K562 (cell line): ENCODE results near the gene FRG2C. TPM values are rescaled to one million over a fixed set of nuclear protein-coding genes. Genes with fewer than 3 reads are reported as not detected.
"Not testable (repeated sequence)": the region's sequence is repeated elsewhere in the genome, so short reads cannot be mapped to it uniquely, and the experiment has no call there.

Experiments used
- ATAC-seq: fragments of 200-7000 bp; cut with Tn5 transposase; 3 replicates; pipeline ENCODE4 v1.9.1; 2020; ENCODE audit warnings: moderate library complexity
- BruUV-seq: library from RNA; stranded (reverse); fragments of 400-500 nt; replicated peaks from 2 replicates; lab custom pipeline; 2021; lab: Mats Ljungman, UMichigan
- CTCF ChIA-PET: fragments of 300-600 bp; formaldehyde crosslinking; extraction: SDS; loops from one replicate; lab custom pipeline; 2021; ENCODE audit warnings: low intra/inter-chr PET ratio; lab: Yijun Ruan, JAX
- POLR2A ChIA-PET: fragments of 300-600, 350-650 bp; sonication (Branson Sonifier 250); formaldehyde crosslinking; extraction: SDS; loops from one replicate; lab custom pipeline; 2021; ENCODE audit warnings: antibody characterized with exemption, inconsistent platforms; lab: Yijun Ruan, JAX
- DNase-seq, 4 experiments: peaks; one replicate each; pipeline versions ENCODE4 v3.0.0 to v3.0.0-alpha.2; 2011 to 2018; ENCODE audit warnings: low spot score in 3 of 4, mixed read lengths in 3 of 4; ENCODE audit errors: extremely low read depth in 1 of 4
- FAIRE-seq: peaks from 2 replicates; lab custom pipeline; 2011; peaks lifted over from hg19 to GRCh38; lab: Jason Lieb, UNC
- H2AFZ ChIP-seq: 2 replicates; pipeline ENCODE4 v1.6.0; 2011; ENCODE audit warnings: low read depth, low read length, control low read depth, inconsistent platforms
- H3K27ac ChIP-seq: fragments of 200-600 bp; 3 replicates; pipeline ENCODE4 v1.8.0; 2011; ENCODE audit warnings: low read depth, mild to moderate bottlenecking, control low read depth, inconsistent platforms, low read length, moderate library complexity, mixed read lengths; ENCODE audit errors: extremely low read depth
- H3K27me3 ChIP-seq, 2 experiments: fragments of 300-600 bp in 1 of 2; 2 replicates in 1 of 2; 3 replicates in 1 of 2; pipeline versions ENCODE4 v1.6.0 to v1.8.0; 2011; ENCODE audit warnings: inconsistent platforms in 2 of 2, low read length in 2 of 2, mild to moderate bottlenecking in 1 of 2, mixed read lengths in 1 of 2, moderate library complexity in 1 of 2; ENCODE audit not compliant: control insufficient read depth in 2 of 2, insufficient read depth in 2 of 2
- H3K36me3 ChIP-seq: fragments of 300-600 bp; 3 replicates; pipeline ENCODE4 v1.8.0; 2011; ENCODE audit warnings: mild to moderate bottlenecking, low read length, inconsistent platforms; ENCODE audit not compliant: control insufficient read depth, insufficient read depth
- H3K4me1 ChIP-seq, 2 experiments: fragments of 200-600 bp in 1 of 2; replicated peaks in 1 of 2; 2 replicates in 1 of 2; 3 replicates in 1 of 2; pipeline versions ENCODE4 v1.5.1 to v1.8.0; 2011; ENCODE audit warnings: inconsistent platforms in 2 of 2, low read length in 2 of 2, mild to moderate bottlenecking in 1 of 2, mixed read lengths in 1 of 2, moderate library complexity in 1 of 2; ENCODE audit not compliant: control insufficient read depth in 2 of 2, insufficient read depth in 2 of 2
- H3K4me2 ChIP-seq: 2 replicates; pipeline ENCODE4 v1.6.1; 2011; ENCODE audit warnings: low read length, control low read depth, inconsistent platforms, mixed read lengths; ENCODE audit not compliant: insufficient read depth
- H3K4me3 ChIP-seq: fragments of 200-600 bp; sonication (generic), shearing (Covaris generic); 2 replicates; pipeline ENCODE4 v1.5.1; 2016; ENCODE audit warnings: control low read depth, inconsistent platforms
- H3K79me2 ChIP-seq: fragments of 200-600 bp; 3 replicates; pipeline ENCODE4 v1.8.0; 2011; ENCODE audit warnings: low read length, inconsistent platforms; ENCODE audit not compliant: control insufficient read depth, insufficient read depth
- H3K9ac ChIP-seq, 2 experiments: 2 replicates each; pipeline versions ENCODE4 v1.6.0 to v1.6.1; 2011; ENCODE audit warnings: low read depth in 2 of 2, low read length in 2 of 2, control low read depth in 1 of 2, inconsistent platforms in 1 of 2, mild to moderate bottlenecking in 1 of 2, mixed read lengths in 1 of 2; ENCODE audit not compliant: insufficient read depth in 1 of 2
- H3K9me1 ChIP-seq: one replicate; pipeline ENCODE4 v1.6.0; 2011; ENCODE audit warnings: inconsistent platforms, mild to moderate bottlenecking, low read length, moderate library complexity; ENCODE audit not compliant: control insufficient read depth, insufficient read depth
- H3K9me3 ChIP-seq: replicated peaks from 2 replicates; pipeline ENCODE4 v1.5.1; 2011; ENCODE audit warnings: low read depth, low read length, inconsistent platforms; ENCODE audit not compliant: control insufficient read depth, insufficient read depth
- H4K20me1 ChIP-seq: replicated peaks from 2 replicates; pipeline ENCODE4 v1.6.1; 2011; ENCODE audit warnings: low read length, inconsistent platforms, mixed read lengths; ENCODE audit not compliant: control insufficient read depth, insufficient read depth
- THRAP3 ChIP-seq: fragments of 450-650 bp; IDR thresholded peaks from 2 replicates; pipeline ENCODE4 v1.6.1; 2016; ENCODE audit warnings: mild to moderate bottlenecking, inconsistent platforms, borderline replicate concordance
- YY1 ChIP-seq, 3 experiments: IDR thresholded peaks; 2 replicates each; pipeline ENCODE4 v1.6.1; 2011; ENCODE audit warnings: low read length in 2 of 3, mild to moderate bottlenecking in 2 of 3, moderate library complexity in 2 of 3, borderline replicate concordance in 1 of 3, control low read depth in 1 of 3, low read depth in 1 of 3; ENCODE audit not compliant: insufficient read depth in 3 of 3, insufficient replicate concordance in 2 of 3, control insufficient read depth in 1 of 3, insufficient read length in 1 of 3; ENCODE audit errors: extremely low read depth in 1 of 3
- WGBS: fragments of 100-300 bp; shearing (Covaris generic); methylation state at CpG from one replicate; pipeline ENCODE4 v1.1.6; 2016; ENCODE audit warnings: low coverage, mixed read lengths; ENCODE audit not compliant: insufficient coverage; ENCODE audit errors: missing lambda C conversion rate; 5-methylcytosine and 5-hydroxymethylcytosine counted together
- in situ Hi-C: fragments of 300-500 bp; cut with MboI; formaldehyde crosslinking; loops from 4 replicates; pipeline ENCODE4 v1.15.0; 2018; ENCODE audit warnings: inconsistent platforms, mixed read lengths
- intact Hi-C: fragments of 100-400 bp; cut with micrococcal nuclease; formaldehyde crosslinking; loops from 2 replicates; pipeline ENCODE4 v1.14.2; 2022
- polyA plus RNA-seq, 8 experiments: library from polyadenylated mRNA; depleted of rRNA in 4 of 8; stranded (reverse) in 5 of 8; unstranded in 3 of 8; fragments of >200 nt; fragmentation: Nextera tagmentation in 2 of 8; fragmentation: Illumina TruSeq in 1 of 8; extraction: Ambion mirVana in 2 of 8; extraction: Trizol in 1 of 8; gene quantifications; 2 replicates each; pipeline versions ENCODE4 v1.2.1 to v1.2.3, GENCODE V29; 2011 to 2014; ENCODE audit warnings: inconsistent platforms in 1 of 8, missing spikeins in 1 of 8
- total RNA-seq, 7 experiments: library from RNA; depleted of rRNA in 6 of 7; stranded (reverse); fragments of >200 nt in 6 of 7; fragmentation: Illumina TruSeq in 2 of 7; extraction: Trizol in 2 of 7; gene quantifications; 2 replicates each; pipeline versions ENCODE4 v1.2.1 to v1.2.3, GENCODE V29; 2011 to 2021; ENCODE audit warnings: low replicate concordance in 1 of 7

The FRG2C gene
- total and polyA plus RNA-seq, 9 of the 15 experiments (the other 6 are each of a cell fraction or from before 2014, with no cell fraction given): 0.03 TPM; not detected in 8

GRCh38 chr3:75672140-75672775 lies 8.1 kb downstream of the FRG2C start (continued):
- peak in 1 of 3 experiments; percentile 38 for TF ChIP-seq YY1 (IDR thresholded peaks at IDR 0.05; ENCODE audit: borderline replicate concordance in 1 of 3, control insufficient read depth in 1 of 3, extremely low read depth in 1 of 3, insufficient read depth in 3 of 3, insufficient read length in 1 of 3, insufficient replicate concordance in 2 of 3, low read depth in 1 of 3, low read length in 2 of 3)

GRCh38 chr3:75683965-75684364 lies 19.8 kb downstream of the FRG2C start:
- not testable (repeated sequence) for H3K9me1 ChIP-seq

GRCh38 chr3:75687323-75687722 lies 23.2 kb downstream of the FRG2C start:
- no peaks in the 10 kb centered on the region for H3K9me3 ChIP-seq
- POLR2A ChIA-PET: no interaction called here
- no peak for TF ChIP-seq THRAP3
- no peak overlapping the region for H2AFZ ChIP-seq
- no TSS peak for BruUV-seq
- H3K36me3 ChIP-seq: no peaks in the 10 kb centered on the region
- in situ Hi-C loops: no loop called here
- H3K79me2 ChIP-seq: no peaks in the 10 kb centered on the region
- H3K4me1 ChIP-seq: no peaks in the 10 kb centered on the region
- H3K9me1 ChIP-seq: no peaks in the 10 kb centered on the region
- H3K4me2 ChIP-seq: no peak overlapping the region
- ATAC-seq: no peak
- no peak overlapping the region for H3K9ac ChIP-seq
- intact Hi-C loops: no loop called here
- WGBS: 5% methylated on average over 9 of the region's 9 CpGs
- DNase-seq: no peak
- CTCF ChIA-PET: no interaction called here
- no peaks in the 10 kb centered on the region for H3K27me3 ChIP-seq
- H3K4me3 ChIP-seq: no peak overlapping the region
- no peak for FAIRE-seq
- H4K20me1 ChIP-seq: no peaks in the 10 kb centered on the region
- no peak overlapping the region for H3K27ac ChIP-seq

More at GRCh38 chr3:75683965-75684364, 19.8 kb downstream of the FRG2C start:
- POLR2A ChIA-PET, H3K36me3 ChIP-seq, ATAC-seq, H3K4me3 ChIP-seq, H3K9me3 ChIP-seq, H3K4me2 ChIP-seq, H3K27ac ChIP-seq, H4K20me1 ChIP-seq, H3K27me3 ChIP-seq, BruUV-seq, DNase-seq, CTCF ChIA-PET, H3K9ac ChIP-seq, in situ Hi-C loops, intact Hi-C loops, H2AFZ ChIP-seq, FAIRE-seq, H3K4me1 ChIP-seq, H3K79me2 ChIP-seq: not testable (repeated sequence)
- no CpG with 5 or more reads among the region's 1 CpG for WGBS
